SJCRH30 (cell line): ENCODE data around the gene CEP85. TPM values are rescaled to one million over a fixed set of nuclear protein-coding genes. Genes with fewer than 3 reads are reported as not detected.
A peak's percentile ranks its signal among the peaks of the same experiment; 100 is the strongest.

Experiments used
- DNase-seq, 2 experiments: peaks; one replicate each; pipeline ENCODE4 v3.0.0-alpha.2; 2015 to 2020
- H3K27ac ChIP-seq: fragments of 250-450 bp; sonication (Bioruptor Pico); 2 replicates; pipeline ENCODE4 v1.5.1; 2020; ENCODE audit warnings: mild to moderate bottlenecking, moderate library complexity
- H3K27me3 ChIP-seq: fragments of 250-450 bp; sonication (Bioruptor Pico); 2 replicates; pipeline ENCODE4 v1.5.1; 2020; ENCODE audit warnings: mild to moderate bottlenecking, moderate library complexity
- H3K36me3 ChIP-seq: fragments of 250-450 bp; sonication (Bioruptor Pico); 2 replicates; pipeline ENCODE4 v1.5.1; 2020; ENCODE audit warnings: mild to moderate bottlenecking, moderate library complexity
- H3K4me1 ChIP-seq: fragments of 250-450 bp; sonication (Bioruptor Pico); 2 replicates; pipeline ENCODE4 v1.5.1; 2020; ENCODE audit warnings: mild to moderate bottlenecking, moderate library complexity
- H3K4me3 ChIP-seq: fragments of 250-450 bp; sonication (Bioruptor Pico); 2 replicates; pipeline ENCODE4 v1.5.1; 2020; ENCODE audit warnings: mild to moderate bottlenecking, moderate library complexity
- H3K9me3 ChIP-seq: fragments of 250-450 bp; sonication (Bioruptor Pico); replicated peaks from 2 replicates; pipeline ENCODE4 v1.5.1; 2020; ENCODE audit warnings: mild to moderate bottlenecking, moderate library complexity
- total RNA-seq: library from RNA; depleted of rRNA; stranded (reverse); fragments of >200 nt; shearing (Covaris generic); gene quantifications from 2 replicates; pipeline ENCODE4 v1.2.3, GENCODE V29; 2014; rRNA removed

Gene CEP85
- total RNA-seq, 1 experiment from 2014 or later = 39.1 TPM

GRCh38 chr1:26321315-26322041 is 87.5 kb downstream of the CEP85 start:
- H3K27me3 ChIP-seq = peaks cover 19% of the 10 kb centered on the region
- no peaks in the 10 kb centered on the region for H3K9me3 ChIP-seq
- H3K36me3 ChIP-seq = no peaks in the 10 kb centered on the region
- no peaks in the 10 kb centered on the region for H3K4me1 ChIP-seq
- H3K4me3 ChIP-seq = no peak overlapping the region
- no peak overlapping the region for H3K27ac ChIP-seq
- DNase-seq = peak; percentile 89 to 94

DNA sequence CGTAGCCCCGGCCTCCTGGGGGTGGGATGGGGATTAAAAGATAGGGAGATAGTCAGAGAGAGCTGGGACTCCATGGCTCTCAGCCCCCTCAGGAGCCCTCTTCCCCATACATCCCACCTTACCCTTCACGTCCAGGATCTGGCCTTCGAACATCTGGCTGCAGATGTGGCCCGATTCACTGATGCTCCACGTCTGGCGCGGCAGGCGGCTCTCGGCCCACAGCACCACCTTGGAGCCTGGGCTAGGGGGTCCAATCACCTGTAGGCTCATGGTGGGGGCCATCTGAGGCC is 88.0 kb downstream of the CEP85 start:
- H3K9me3 ChIP-seq = no peaks in the 10 kb centered on the region
- no peak overlapping the region for H3K4me3 ChIP-seq
- H3K27ac ChIP-seq = no peak overlapping the region
- no peaks in the 10 kb centered on the region for H3K4me1 ChIP-seq
- DNase-seq = no peak
- no peaks in the 10 kb centered on the region for H3K36me3 ChIP-seq
- peaks cover 23% of the 10 kb centered on the region for H3K27me3 ChIP-seq

- H3K36me3 ChIP-seq = no peaks in the 10 kb centered on the region
Measured at GRCh38 chr1:26323382-26323781, 89.4 kb downstream of the CEP85 start.

DNA sequence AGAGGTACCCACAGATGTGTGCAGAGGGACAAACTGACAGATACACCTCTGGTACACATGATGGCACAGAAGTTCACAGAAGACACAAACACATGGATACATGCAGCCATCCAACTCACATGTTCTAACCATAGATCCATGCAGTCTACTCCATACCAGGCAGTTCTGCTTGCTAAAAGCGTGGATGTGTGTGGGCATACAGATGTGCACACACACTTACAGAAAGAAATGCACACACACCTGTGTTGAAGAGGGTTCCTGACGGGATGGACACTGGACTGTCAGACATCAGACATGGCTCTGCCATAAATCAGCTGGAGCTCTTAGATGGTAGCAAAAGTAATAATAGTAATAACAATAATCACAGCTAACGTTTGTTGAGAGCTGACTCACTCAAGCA is 90.5 kb downstream of the CEP85 start:
- Histone ChIP-seq H3K36me3 (no peaks in the 10 kb centered on the region), H3K27ac (no peak overlapping the region), H3K4me1 (peaks cover 6% of the 10 kb centered on the region), H3K9me3 (no peaks in the 10 kb centered on the region), H3K27me3 (peaks cover 14% of the 10 kb centered on the region; the same call in 1 of the 2 replicates), H3K4me3 (no peak overlapping the region)
- DNase-seq = no peak

More at GRCh38 chr1:26323382-26323781, 89.4 kb downstream of the CEP85 start:
- peaks cover 5% of the 10 kb centered on the region for H3K4me1 ChIP-seq
- no peak overlapping the region for H3K4me3 ChIP-seq
- no peak for DNase-seq
- no peaks in the 10 kb centered on the region for H3K9me3 ChIP-seq
- H3K27me3 ChIP-seq = peaks cover 21% of the 10 kb centered on the region
- H3K27ac ChIP-seq = no peak overlapping the region

DNA sequence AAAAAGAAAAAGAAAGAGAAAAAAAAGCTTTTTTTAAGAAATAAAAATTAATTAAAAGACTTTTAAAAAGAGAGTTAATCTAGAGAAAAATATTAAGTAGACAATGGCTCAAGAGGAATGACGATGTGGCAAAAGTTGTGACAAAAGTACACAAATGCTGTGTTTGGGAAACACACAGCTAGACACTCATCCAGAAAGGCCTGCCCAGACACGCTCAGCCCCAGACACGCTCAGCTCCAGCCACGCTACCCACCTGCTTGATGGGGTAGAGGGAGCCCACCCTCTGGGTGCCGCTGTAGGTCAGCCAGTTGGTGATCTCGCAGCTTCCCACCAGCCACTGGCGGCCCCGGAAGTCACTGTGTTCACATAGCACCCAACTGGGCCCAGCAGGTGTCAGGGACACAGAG is 94.0 kb downstream of the CEP85 start:
- DNase-seq = peak; percentile 51 to 59

More for the DNA sequence above, 94.0 kb downstream of the CEP85 start:
- Histone ChIP-seq H3K36me3 (no peaks in the 10 kb centered on the region), H3K4me1 (peaks cover 6% of the 10 kb centered on the region), H3K27me3 (peaks cover 6% of the 10 kb centered on the region; the same call in 1 of the 2 replicates), H3K27ac (no peak overlapping the region), H3K4me3 (no peak overlapping the region), H3K9me3 (no peaks in the 10 kb centered on the region)

Other genes with a start within 250 kb of the CEP85 start
- 3.8 and 4.0 TPM in 2 replicates for gene PAFAH2, start 236.1 kb upstream of the CEP85 start, total RNA-seq
- gene EXTL1, start 212.4 kb upstream of the CEP85 start, total RNA-seq = 32.7 and 38.7 TPM in 2 replicates
- gene SLC30A2, start 188.1 kb upstream of the CEP85 start, total RNA-seq = 0.08 and 0.26 TPM in 2 replicates
- gene TRIM63, start 166.6 kb upstream of the CEP85 start, total RNA-seq = not detected in 2 replicates
- gene PDIK1L, start 122.4 kb upstream of the CEP85 start, total RNA-seq = 8.1 and 8.7 TPM in 2 replicates
- 0.10 and 0.18 TPM in 2 replicates for gene FAM110D, start 75.1 kb upstream of the CEP85 start, total RNA-seq
- gene C1orf232, start 65.2 kb upstream of the CEP85 start, total RNA-seq = 0.18 TPM in 1 of 2 replicates, not detected in the other
- gene ZNF593, start 64.3 kb upstream of the CEP85 start, total RNA-seq = 27.4 and 38.8 TPM in 2 replicates
- not detected in 2 replicates for gene ZNF593OS, start 62.4 kb upstream of the CEP85 start, total RNA-seq
- gene CNKSR1, start 56.7 kb upstream of the CEP85 start, total RNA-seq = 1.2 and 2.6 TPM in 2 replicates
- gene CATSPER4, start 43.6 kb upstream of the CEP85 start, total RNA-seq = not detected in 2 replicates
- gene SH3BGRL3, start 45.9 kb downstream of the CEP85 start, total RNA-seq = 41.5 and 43.4 TPM in 2 replicates
- gene UBXN11, start 72.4 kb downstream of the CEP85 start, total RNA-seq = 3.5 and 5.3 TPM in 2 replicates
- not detected in 2 replicates for gene CD52, start 83.8 kb downstream of the CEP85 start, total RNA-seq
- gene CRYBG2, start 119.9 kb downstream of the CEP85 start, total RNA-seq = not detected in 2 replicates
- gene ZNF683, start 138.6 kb downstream of the CEP85 start, total RNA-seq = not detected in 2 replicates
- not detected in 2 replicates for gene LIN28A, start 176.6 kb downstream of the CEP85 start, total RNA-seq
- 36.6 and 43.7 TPM in 2 replicates for gene DHDDS, start 198.1 kb downstream of the CEP85 start, total RNA-seq
- 1,603 and 1,653 TPM in 2 replicates for gene HMGN2, start 238.2 kb downstream of the CEP85 start, total RNA-seq